Kidney (tissue), 14 donors: ENCODE results near the gene CCDC32. TPM values are rescaled to one million over a fixed set of nuclear protein-coding genes. Genes with fewer than 3 reads are reported as not detected.

Experiments used
- DNase-seq, 5 donors: peaks; one replicate each; pipeline ENCODE4 v3.0.0-alpha.2; 2013 to 2020
- FAIRE-seq: peaks from 2 replicates; lab custom pipeline; 2012; peaks lifted over from hg19 to GRCh38; lab: Jason Lieb, UNC
- H3K27ac ChIP-seq, 2 donors: one replicate each; pipeline ENCODE4 v1.7.0; 2013; ENCODE audit warnings: low read depth in 2 of 2, low read length in 2 of 2, inconsistent platforms in 1 of 2
- H3K27me3 ChIP-seq: one replicate; pipeline ENCODE4 v1.7.1; 2013; ENCODE audit warnings: low read length, inconsistent platforms; ENCODE audit not compliant: control insufficient read depth, insufficient read depth
- H3K36me3 ChIP-seq, 3 donors: one replicate each; pipeline versions ENCODE4 v1.7.0 to v1.7.1; 2013; ENCODE audit warnings: low read length in 3 of 3, control low read depth in 1 of 3, inconsistent platforms in 1 of 3; ENCODE audit not compliant: insufficient read depth in 3 of 3, control insufficient read depth in 2 of 3
- H3K4me1 ChIP-seq, 3 donors: one replicate each; pipeline versions ENCODE4 v1.7.0 to v1.7.1; 2013; ENCODE audit warnings: low read length in 3 of 3, inconsistent platforms in 1 of 3, low read depth in 1 of 3; ENCODE audit not compliant: control insufficient read depth in 2 of 3, insufficient read depth in 2 of 3
- H3K4me3 ChIP-seq, 3 donors: one replicate each; pipeline versions ENCODE4 v1.7.0 to v1.8.1; 2013; ENCODE audit warnings: low read length in 3 of 3, control low read depth in 1 of 3, inconsistent platforms in 1 of 3
- H3K9ac ChIP-seq, 3 donors: one replicate each; pipeline versions ENCODE4 v1.7.0 to v1.7.1; 2013; ENCODE audit warnings: low read length in 3 of 3, control low read depth in 1 of 3, inconsistent platforms in 1 of 3
- H3K9me3 ChIP-seq, 3 donors: one replicate each; pipeline versions ENCODE4 v1.7.0 to v1.7.1; 2013; ENCODE audit warnings: low read length in 3 of 3, control low read depth in 1 of 3, inconsistent platforms in 1 of 3; ENCODE audit not compliant: control insufficient read depth in 2 of 3, insufficient read depth in 1 of 3
- CTCF ChIP-seq: IDR thresholded peaks from 3 replicates; pipeline ENCODE4 v1.5.1; 2012; ENCODE audit warnings: mild to moderate bottlenecking, moderate library complexity, borderline replicate concordance; ENCODE audit not compliant: insufficient read depth; ENCODE audit errors: extremely low read depth
- intact Hi-C: fragments of 100-400 bp; cut with DNase I; formaldehyde crosslinking; loops from one replicate; pipeline ENCODE4 v1.11.1; 2022
- polyA plus RNA-seq: library from polyadenylated mRNA; stranded (reverse); fragments of 350-450 nt; fragmentation: Illumina TruSeq; extraction: RNeasy Lipid Tissue Mini Kit (QIAGEN cat#74804); gene quantifications from one replicate; pipeline ENCODE4 v1.2.3, GENCODE V29; 2014; ENCODE audit warnings: low read depth, low replicate concordance; ENCODE audit not compliant: insufficient read depth
- total RNA-seq: library from RNA; stranded (reverse); fragmentation: NEBNext Ultra II Directional; extraction: Animal tissue kit (Norgen Biotek cat#: 25700); gene quantifications from one replicate; pipeline ENCODE4 v1.2.1, GENCODE V29; 2021
- donor health status: control.
- donor health status: control.
- donor health status: control.
- donor health status: control.
- donor health status: control.
- donor health status: DM: yes; HTN: yes; CAD: no.
- donor health status: Normal renal cell carcinoma (clear cell type).

CCDC32 gene
- total and polyA plus RNA-seq, 2 donors from 2014 or later = 34.4 to 35.9 TPM

- peak overlapping the region; percentile 21 to 63 (median 55) for H3K4me3 ChIP-seq
- no peaks in the 10 kb centered on the region for H3K27me3 ChIP-seq
- H3K9ac ChIP-seq = peak overlapping the region in 1 of 3 donors; percentile 28
- H3K9me3 ChIP-seq = no peaks in the 10 kb centered on the region
- FAIRE-seq (no peak), DNase-seq (peak; percentile 50 to 91 (median 72))
- intact Hi-C loops = no loop called here
- no peak overlapping the region for H3K27ac ChIP-seq
- TF ChIP-seq CTCF = no peak
- peaks cover 0 to 3% (median 0%) of the 10 kb centered on the region in 3 donors for H3K4me1 ChIP-seq
- no peaks in the 10 kb centered on the region for H3K36me3 ChIP-seq
Measured at GRCh38 chr15:40511472-40512133, 53.2 kb downstream of the CCDC32 start.

GRCh38 chr15:40511093-40511471, 53.8 kb downstream of the CCDC32 start:
- peaks cover 0 to 3% (median 0%) of the 10 kb centered on the region in 3 donors for H3K4me1 ChIP-seq
- H3K9ac ChIP-seq = peak overlapping the region in 1 of 3 donors; percentile 28
- no peaks in the 10 kb centered on the region for H3K27me3 ChIP-seq
- DNase-seq (peak in 3 of 5 donors; percentile 25 to 58 (median 45)), FAIRE-seq (no peak)
- H3K36me3 ChIP-seq = no peaks in the 10 kb centered on the region
- H3K27ac ChIP-seq = no peak overlapping the region
- no peaks in the 10 kb centered on the region for H3K9me3 ChIP-seq
- peak overlapping the region; percentile 12 to 63 (median 55) for H3K4me3 ChIP-seq
- intact Hi-C loops = no loop called here
- no peak for TF ChIP-seq CTCF

- FAIRE-seq = no peak
- intact Hi-C loops = no loop called here
- H3K4me1 ChIP-seq = peaks cover 0 to 3% (median 0%) of the 10 kb centered on the region in 3 donors
Measured at GRCh38 chr15:40510201-40510600, 54.6 kb downstream of the CCDC32 start.

More at GRCh38 chr15:40510201-40510600, 54.6 kb downstream of the CCDC32 start:
- TF ChIP-seq CTCF = no peak
- no peak for DNase-seq
- Histone ChIP-seq H3K9ac (no peak overlapping the region), H3K27me3 (no peaks in the 10 kb centered on the region), H3K36me3 (no peaks in the 10 kb centered on the region), H3K9me3 (no peaks in the 10 kb centered on the region), H3K27ac (no peak overlapping the region), H3K4me3 (no peak overlapping the region)
